Activated effector memory CD4-positive, alpha-beta T cell treated with anti-CD3 and anti-CD28 coated beads, Interleukin-2, amount 50 U/mL, for 16 hours (primary cell): Measurements from ENCODE around the gene CAMKK2.
"Not testable (repeated sequence)": the region's sequence is repeated elsewhere in the genome, so short reads cannot be mapped to it uniquely, and the experiment has no call there.

Experiments
- DNase-seq: peaks from one replicate; pipeline ENCODE4 v3.0.0-alpha.2; 2020

CAMKK2 gene

GRCh38 chr12:121296618-121297434 lies at the start of gene CAMKK2:
Gene CAMKK2, minus strand, starts transcription at chr12:121296709. Its CDS starts 22,183 bp downstream, at chr12:121274526.
- DNase-seq = peak; percentile 96

DNA sequence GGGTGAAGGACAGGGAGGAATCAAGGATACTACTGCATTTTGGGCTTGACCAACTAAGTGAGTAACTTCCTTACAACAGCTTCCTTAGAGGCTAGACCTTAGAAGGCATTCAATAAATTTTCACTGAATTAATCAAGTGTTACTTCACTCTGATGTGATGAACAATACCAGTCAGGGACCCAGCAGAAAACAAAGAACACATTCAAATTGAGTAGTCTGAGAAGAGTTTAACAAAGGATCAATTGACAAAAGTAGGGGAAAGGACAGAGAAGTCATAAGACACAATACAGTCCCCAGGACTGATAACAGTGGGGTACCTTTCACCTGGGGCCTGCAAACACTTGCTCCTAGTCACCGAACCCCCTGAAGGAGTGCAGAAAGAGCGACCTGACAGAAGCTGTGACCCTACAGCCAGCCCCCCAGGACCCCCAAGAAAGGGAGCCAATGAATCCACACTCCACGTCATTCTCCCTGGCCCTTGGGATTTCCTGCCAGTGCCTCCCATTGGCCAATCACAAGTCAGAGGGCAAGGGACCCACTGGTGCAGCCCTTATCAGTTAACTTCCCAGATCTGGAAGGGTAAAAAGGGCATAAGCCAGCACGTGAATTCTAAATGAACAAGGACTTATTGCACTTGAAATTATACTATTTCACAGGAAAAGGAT lies 48.8 kb upstream of the CAMKK2 start:
- no peak for DNase-seq

GRCh38 chr12:121344506-121344905 lies 48.0 kb upstream of the CAMKK2 start:
- no peak for DNase-seq

- DNase-seq = no peak
Measured at GRCh38 chr12:121337416-121337815, 40.9 kb upstream of the CAMKK2 start.

DNA sequence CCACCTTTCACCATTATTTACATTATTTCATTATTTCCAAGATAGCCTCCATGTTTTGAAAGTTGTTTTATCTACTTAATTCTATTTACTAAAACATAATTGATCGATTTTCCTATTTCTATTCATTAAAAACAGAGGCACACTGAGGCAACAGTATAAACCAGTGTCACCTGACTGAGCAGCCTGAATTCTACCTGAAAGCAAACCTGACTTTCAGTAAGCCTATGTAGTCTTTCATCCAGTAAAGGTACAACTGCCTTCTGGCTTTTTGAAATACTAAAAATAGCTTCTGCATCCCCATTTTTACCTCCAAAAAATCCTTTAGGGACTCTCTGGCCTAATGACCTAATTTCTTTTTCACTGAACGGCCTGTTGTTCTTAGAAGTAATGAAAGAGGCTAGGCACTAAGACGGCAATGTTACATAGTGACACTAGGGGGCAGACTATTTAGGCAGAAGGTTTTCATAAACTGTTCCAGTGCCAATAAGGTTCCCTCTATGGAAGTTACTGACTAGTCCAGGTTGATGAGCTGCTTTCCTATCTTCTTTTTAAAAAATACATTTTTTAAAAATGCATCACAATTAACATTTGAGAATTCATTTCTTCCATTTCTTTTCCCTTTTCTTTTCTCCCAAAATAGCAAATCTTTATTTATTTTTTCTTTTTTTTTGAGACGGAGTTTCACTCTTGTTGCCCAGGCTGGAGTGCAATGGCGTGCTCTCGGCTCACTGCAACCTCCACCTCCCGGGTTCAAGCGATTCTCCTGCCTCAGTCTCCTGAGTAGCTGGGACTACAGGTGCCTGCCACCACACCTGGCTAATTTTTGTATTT lies 38.2 kb upstream of the CAMKK2 start:
- no peak for DNase-seq

- DNase-seq = no peak
Measured at GRCh38 chr12:121333747-121334146, 37.2 kb upstream of the CAMKK2 start.

- DNase-seq = no peak
Measured at GRCh38 chr12:121331248-121331647, 34.7 kb upstream of the CAMKK2 start.

DNA sequence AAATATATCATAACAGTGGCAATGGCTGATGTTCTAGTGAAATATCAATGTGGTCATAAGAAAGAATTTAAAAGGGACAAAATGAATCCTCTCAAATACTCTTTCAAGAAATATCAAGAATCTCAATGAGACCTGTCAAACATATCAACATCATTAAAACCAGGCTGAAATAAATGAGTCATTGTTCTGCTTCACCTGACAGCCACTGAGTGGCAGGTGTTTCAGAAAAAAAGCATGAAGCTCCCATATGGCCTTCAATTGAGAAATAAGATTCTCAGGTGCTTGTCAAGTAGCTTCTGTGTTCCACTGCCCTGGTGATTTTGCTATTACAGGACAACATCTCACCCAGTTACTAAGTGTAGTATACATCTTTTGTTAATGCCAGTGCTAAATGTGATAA lies 34.2 kb upstream of the CAMKK2 start:
- no peak for DNase-seq

- DNase-seq = no peak
Measured at GRCh38 chr12:121330195-121330594, 33.7 kb upstream of the CAMKK2 start.

- DNase-seq = no peak
Measured at GRCh38 chr12:121328620-121329019, 32.1 kb upstream of the CAMKK2 start.

GRCh38 chr12:121326996-121327674 lies 30.6 kb upstream of the CAMKK2 start:
- DNase-seq = no peak

GRCh38 chr12:121325922-121326396 lies 29.4 kb upstream of the CAMKK2 start:
- DNase-seq = no peak

GRCh38 chr12:121323908-121324307 lies 27.4 kb upstream of the CAMKK2 start:
- DNase-seq = no peak

DNA sequence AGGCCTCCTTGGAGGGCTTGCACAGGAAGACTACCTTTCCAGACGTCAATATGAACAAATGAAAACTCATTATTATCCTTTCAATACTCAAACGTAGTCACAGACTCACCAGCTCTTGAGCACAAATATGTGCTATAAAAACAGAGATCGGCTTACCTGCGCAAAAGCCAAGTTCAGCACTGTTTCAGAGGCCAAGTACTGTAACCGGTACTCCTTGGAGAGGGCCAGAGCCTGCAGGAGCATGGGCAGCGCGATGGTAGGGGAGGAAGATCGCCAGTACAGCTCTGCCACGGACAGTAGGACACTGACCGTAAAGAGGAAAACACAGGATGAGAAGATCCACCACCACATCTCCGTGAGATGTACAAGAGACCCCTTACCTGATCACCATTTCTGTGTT lies 21.6 kb upstream of the CAMKK2 start:
- no peak for DNase-seq

GRCh38 chr12:121314431-121314830 lies 17.9 kb upstream of the CAMKK2 start:
- DNase-seq = no peak

DNA sequence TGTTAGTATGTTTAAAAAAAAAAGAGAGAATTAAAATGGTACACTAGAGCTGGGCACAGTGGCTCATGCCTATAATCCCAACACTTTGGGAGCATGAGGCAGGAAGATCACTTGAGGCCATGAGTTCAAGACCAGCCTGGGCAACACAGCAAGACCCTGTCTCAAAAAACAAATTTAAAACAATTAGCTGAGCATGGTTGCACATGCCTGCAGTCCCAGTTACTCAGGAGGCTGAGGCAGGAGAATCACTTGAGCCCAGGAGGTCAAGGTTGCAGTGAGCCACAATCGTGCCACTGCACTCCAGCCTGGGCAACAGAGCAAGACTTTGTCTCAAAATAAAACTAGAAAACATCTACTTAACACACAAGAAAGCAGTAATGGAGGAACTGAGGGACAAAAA lies 13.7 kb upstream of the CAMKK2 start:
- not testable (repeated sequence) for DNase-seq

GRCh38 chr12:121307397-121307796 lies 10.9 kb upstream of the CAMKK2 start:
- DNase-seq = not testable (repeated sequence)

- DNase-seq = no peak
Measured at GRCh38 chr12:121304306-121304705, 7.8 kb upstream of the CAMKK2 start.

- DNase-seq = no peak
Measured at GRCh38 chr12:121301876-121302275, 5.4 kb upstream of the CAMKK2 start.

GRCh38 chr12:121300083-121300819 lies 3.7 kb upstream of the CAMKK2 start:
- peak; percentile 27 for DNase-seq

GRCh38 chr12:121299662-121300061 lies 3.2 kb upstream of the CAMKK2 start:
- no peak for DNase-seq

- DNase-seq = peak; percentile 43
Measured at GRCh38 chr12:121298411-121298810, 1.9 kb upstream of the CAMKK2 start.
